GM08714 (cell line): ENCODE data around the gene ZNF12.
"Not testable (repeated sequence)": the region's sequence is repeated elsewhere in the genome, so short reads cannot be mapped to it uniquely, and the experiment has no call there.

Source experiments
- H3K4me3 ChIP-seq: fragments of 200-500 bp; sonication (Bioruptor generic); 2 replicates; pipeline ENCODE4 v1.5.1; 2014; ENCODE audit warnings: mild to moderate bottlenecking, low read length, inconsistent platforms
- ZNF274 ChIP-seq: IDR thresholded peaks from 2 replicates; pipeline ENCODE4 v1.6.1; 2012; ENCODE audit warnings: mild to moderate bottlenecking, low read depth, low read length

ZNF12 gene

GRCh38 chr7:6714360-6714759 is 7.6 kb upstream of the ZNF12 start:
- H3K4me3 ChIP-seq, result no peak overlapping the region
- no peak for TF ChIP-seq ZNF274

GRCh38 chr7:6709808-6710207 is 3.1 kb upstream of the ZNF12 start:
- TF ChIP-seq ZNF274, result no peak
- H3K4me3 ChIP-seq, result no peak overlapping the region

- no peak overlapping the region for H3K4me3 ChIP-seq
Measured at GRCh38 chr7:6708304-6708703, 1.6 kb upstream of the ZNF12 start.

GRCh38 chr7:6705959-6706665 is 635 bp downstream of the ZNF12 start:
- TF ChIP-seq ZNF274, result no peak
- H3K4me3 ChIP-seq, result peak overlapping the region; percentile 93

More at GRCh38 chr7:6708304-6708703, 1.6 kb upstream of the ZNF12 start:
- TF ChIP-seq ZNF274, result no peak

- no peak overlapping the region for H3K4me3 ChIP-seq
- no peak for TF ChIP-seq ZNF274
Measured at GRCh38 chr7:6701860-6702259, 4.9 kb downstream of the ZNF12 start.

GRCh38 chr7:6700793-6701192 is 6.0 kb downstream of the ZNF12 start:
- H3K4me3 ChIP-seq, result no peak overlapping the region
- no peak for TF ChIP-seq ZNF274

- no peak overlapping the region for H3K4me3 ChIP-seq
- TF ChIP-seq ZNF274, result peak; percentile 93
Measured at GRCh38 chr7:6691609-6692106, 15.1 kb downstream of the ZNF12 start.

GRCh38 chr7:6691103-6691502 is 15.6 kb downstream of the ZNF12 start:
- no peak overlapping the region for H3K4me3 ChIP-seq
- no peak for TF ChIP-seq ZNF274

GRCh38 chr7:6680146-6680545 is 26.6 kb downstream of the ZNF12 start:
- H3K4me3 ChIP-seq, result no peak overlapping the region
- no peak for TF ChIP-seq ZNF274

GRCh38 chr7:6675807-6676405 is 30.8 kb downstream of the ZNF12 start:
- H3K4me3 ChIP-seq, result no peak overlapping the region
- TF ChIP-seq ZNF274, result peak; percentile 62

- H3K4me3 ChIP-seq, result not testable (repeated sequence)
Measured at GRCh38 chr7:6670851-6671250, 35.9 kb downstream of the ZNF12 start.

GRCh38 chr7:6658618-6659345 is 48.0 kb downstream of the ZNF12 start:
- no peak for TF ChIP-seq ZNF274
- H3K4me3 ChIP-seq, result no peak overlapping the region

GRCh38 chr7:6656413-6656812 is 50.3 kb downstream of the ZNF12 start:
- TF ChIP-seq ZNF274, result no peak
- H3K4me3 ChIP-seq, result no peak overlapping the region

GRCh38 chr7:6655636-6656385 is 50.9 kb downstream of the ZNF12 start:
- no peak for TF ChIP-seq ZNF274

More at GRCh38 chr7:6655636-6656385, 50.9 kb downstream of the ZNF12 start:
- H3K4me3 ChIP-seq, result no peak overlapping the region
